ENCODE results near the gene ATP2A1.

Gene ATP2A1

DNA sequence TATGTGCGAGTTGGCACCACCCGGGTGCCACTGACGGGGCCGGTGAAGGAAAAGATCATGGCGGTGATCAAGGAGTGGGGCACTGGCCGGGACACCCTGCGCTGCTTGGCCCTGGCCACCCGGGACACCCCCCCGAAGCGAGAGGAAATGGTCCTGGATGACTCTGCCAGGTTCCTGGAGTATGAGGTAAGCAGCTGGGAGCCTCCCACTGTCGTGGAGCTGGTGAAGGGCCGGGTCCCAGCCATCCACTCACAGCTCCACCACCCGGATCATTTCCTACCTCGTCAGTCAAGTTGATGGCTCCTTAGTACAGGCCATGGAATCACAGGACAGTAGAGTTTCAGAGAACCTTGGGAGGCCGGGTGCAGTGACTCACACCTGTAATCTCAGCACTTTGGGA, 20.0 kb downstream of the ATP2A1 start:
- Histone ChIP-seq H3K9me3 (no peaks in the 10 kb centered on the region), H3K27ac (no peak overlapping the region), H3K4me3 (no peak overlapping the region), H3K4me1 (no peaks in the 10 kb centered on the region), H3K27me3 (no peaks in the 10 kb centered on the region), H3K36me3 (peaks cover 0 to 9% (median 0%) of the 10 kb centered on the region in 3 donors)
- TF ChIP-seq, protein P1, sequence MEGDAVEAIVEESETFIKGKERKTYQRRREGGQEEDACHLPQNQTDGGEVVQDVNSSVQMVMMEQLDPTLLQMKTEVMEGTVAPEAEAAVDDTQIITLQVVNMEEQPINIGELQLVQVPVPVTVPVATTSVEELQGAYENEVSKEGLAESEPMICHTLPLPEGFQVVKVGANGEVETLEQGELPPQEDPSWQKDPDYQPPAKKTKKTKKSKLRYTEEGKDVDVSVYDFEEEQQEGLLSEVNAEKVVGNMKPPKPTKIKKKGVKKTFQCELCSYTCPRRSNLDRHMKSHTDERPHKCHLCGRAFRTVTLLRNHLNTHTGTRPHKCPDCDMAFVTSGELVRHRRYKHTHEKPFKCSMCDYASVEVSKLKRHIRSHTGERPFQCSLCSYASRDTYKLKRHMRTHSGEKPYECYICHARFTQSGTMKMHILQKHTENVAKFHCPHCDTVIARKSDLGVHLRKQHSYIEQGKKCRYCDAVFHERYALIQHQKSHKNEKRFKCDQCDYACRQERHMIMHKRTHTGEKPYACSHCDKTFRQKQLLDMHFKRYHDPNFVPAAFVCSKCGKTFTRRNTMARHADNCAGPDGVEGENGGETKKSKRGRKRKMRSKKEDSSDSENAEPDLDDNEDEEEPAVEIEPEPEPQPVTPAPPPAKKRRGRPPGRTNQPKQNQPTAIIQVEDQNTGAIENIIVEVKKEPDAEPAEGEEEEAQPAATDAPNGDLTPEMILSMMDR (IDR thresholded peaks at IDR 0.05) = no peak
- intact Hi-C loops (cut with DNase I; ENCODE audit: low total_unique reads) = no loop called here
- DNase-seq = no peak

DNA sequence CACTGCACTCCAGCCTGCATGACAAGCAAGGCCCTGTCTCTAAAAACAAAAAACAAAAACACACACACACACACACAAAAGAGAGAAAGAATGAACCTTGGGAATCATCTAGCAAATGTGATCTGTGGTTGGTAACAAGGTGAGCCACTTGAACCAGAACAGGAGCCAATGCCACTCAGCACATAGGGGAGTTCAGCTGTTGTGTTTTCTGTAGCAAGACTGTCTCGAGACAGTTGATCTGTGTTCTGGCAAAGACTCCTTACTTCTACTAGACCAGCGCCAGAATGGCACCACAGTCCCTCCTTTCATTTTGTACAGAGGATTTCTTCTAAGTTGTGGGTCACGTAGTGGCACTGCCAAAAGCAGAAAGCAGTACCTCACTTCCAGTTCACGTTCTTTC, 20.7 kb downstream of the ATP2A1 start:
- H3K4me1 ChIP-seq = no peaks in the 10 kb centered on the region
- no peaks in the 10 kb centered on the region for H3K27me3 ChIP-seq
- intact Hi-C loops (cut with DNase I; ENCODE audit: low total_unique reads) = no loop called here
- DNase-seq = no peak
- peaks cover 0 to 16% (median 0%) of the 10 kb centered on the region in 3 donors for H3K36me3 ChIP-seq
- H3K4me3 ChIP-seq = no peak overlapping the region
- TF ChIP-seq, protein P1 (IDR thresholded peaks at IDR 0.05) = no peak
- no peak overlapping the region for H3K27ac ChIP-seq
- H3K9me3 ChIP-seq = no peaks in the 10 kb centered on the region

DNA sequence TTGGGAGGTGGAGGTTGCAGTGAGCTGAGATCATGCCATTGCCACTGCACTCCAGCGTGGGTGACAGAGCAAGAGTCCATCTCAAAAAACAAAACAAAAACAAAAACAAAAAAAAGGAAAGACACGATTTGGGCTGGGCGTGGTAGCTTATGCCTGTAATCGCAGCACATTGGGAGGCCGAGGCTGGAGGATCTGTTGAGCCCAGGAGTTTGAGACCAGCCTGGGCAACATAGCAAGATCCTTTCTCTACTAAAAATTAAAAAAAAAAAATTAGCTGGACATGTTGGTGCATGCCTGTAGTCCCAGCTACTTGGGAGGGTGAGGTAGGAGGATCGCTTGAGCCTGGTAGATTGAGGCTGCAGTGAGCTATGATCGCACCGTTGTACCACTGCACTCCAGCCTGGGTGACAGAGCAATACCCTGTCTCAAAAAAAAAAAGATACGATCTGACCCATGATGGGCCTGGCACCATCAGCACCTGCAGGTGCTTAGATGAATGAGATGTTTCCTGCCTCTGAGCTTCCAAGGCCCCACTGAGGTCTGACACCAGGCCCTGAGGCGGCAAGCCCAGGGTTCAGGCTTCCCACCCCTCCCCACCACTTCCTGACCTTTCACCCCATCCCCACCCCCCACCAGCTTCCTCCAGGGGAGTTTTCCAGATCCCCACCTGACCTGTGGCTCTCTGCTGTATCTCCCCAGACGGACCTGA, 21.7 kb downstream of the ATP2A1 start:
- TF ChIP-seq, protein P1 (IDR thresholded peaks at IDR 0.05) = no peak
- Histone ChIP-seq H3K27me3 (no peaks in the 10 kb centered on the region), H3K36me3 (peaks cover 0 to 27% (median 8%) of the 10 kb centered on the region in 3 donors), H3K4me1 (no peaks in the 10 kb centered on the region), H3K4me3 (no peak overlapping the region), H3K9me3 (no peaks in the 10 kb centered on the region), H3K27ac (no peak overlapping the region)
- DNase-seq = no peak
- intact Hi-C loops (cut with DNase I; ENCODE audit: low total_unique reads) = no loop called here

DNA sequence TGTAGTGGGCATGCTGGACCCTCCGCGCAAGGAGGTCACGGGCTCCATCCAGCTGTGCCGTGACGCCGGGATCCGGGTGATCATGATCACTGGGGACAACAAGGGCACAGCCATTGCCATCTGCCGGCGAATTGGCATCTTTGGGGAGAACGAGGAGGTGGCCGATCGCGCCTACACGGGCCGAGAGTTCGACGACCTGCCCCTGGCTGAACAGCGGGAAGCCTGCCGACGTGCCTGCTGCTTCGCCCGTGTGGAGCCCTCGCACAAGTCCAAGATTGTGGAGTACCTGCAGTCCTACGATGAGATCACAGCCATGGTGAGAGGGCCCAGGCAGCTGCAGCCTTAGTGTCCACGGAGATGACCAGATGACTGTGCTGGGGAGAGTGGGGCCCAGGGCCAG, 22.3 kb downstream of the ATP2A1 start:
- no peak overlapping the region for H3K4me3 ChIP-seq
- DNase-seq = no peak
- H3K4me1 ChIP-seq = no peaks in the 10 kb centered on the region
- TF ChIP-seq, protein P1 (IDR thresholded peaks at IDR 0.05) = no peak
- no peak overlapping the region for H3K27ac ChIP-seq
- peaks cover 0 to 33% (median 13%) of the 10 kb centered on the region in 3 donors for H3K36me3 ChIP-seq
- intact Hi-C loops (cut with DNase I; ENCODE audit: low total_unique reads) = no loop called here
- H3K9me3 ChIP-seq = no peaks in the 10 kb centered on the region
- no peaks in the 10 kb centered on the region for H3K27me3 ChIP-seq

DNA sequence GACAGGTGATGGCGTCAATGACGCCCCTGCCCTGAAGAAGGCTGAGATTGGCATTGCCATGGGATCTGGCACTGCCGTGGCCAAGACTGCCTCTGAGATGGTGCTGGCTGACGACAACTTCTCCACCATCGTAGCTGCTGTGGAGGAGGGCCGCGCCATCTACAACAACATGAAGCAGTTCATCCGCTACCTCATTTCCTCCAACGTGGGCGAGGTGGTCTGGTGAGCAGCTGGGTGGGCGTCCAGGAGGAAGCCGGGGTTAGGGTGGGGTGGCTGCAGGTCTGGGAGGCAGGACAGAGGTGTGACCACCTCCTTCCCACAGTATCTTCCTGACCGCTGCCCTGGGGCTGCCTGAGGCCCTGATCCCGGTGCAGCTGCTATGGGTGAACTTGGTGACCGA, 23.6 kb downstream of the ATP2A1 start:
- Histone ChIP-seq H3K4me1 (no peaks in the 10 kb centered on the region), H3K27ac (no peak overlapping the region), H3K36me3 (peaks cover 0 to 45% (median 19%) of the 10 kb centered on the region in 3 donors), H3K27me3 (no peaks in the 10 kb centered on the region), H3K9me3 (no peaks in the 10 kb centered on the region), H3K4me3 (no peak overlapping the region)
- intact Hi-C loops (cut with DNase I; ENCODE audit: low total_unique reads) = no loop called here
- no peak for DNase-seq
- TF ChIP-seq, protein P1 (IDR thresholded peaks at IDR 0.05) = no peak

Data from tibial artery (tissue), 4 donors.